GM18867 (cell line): ENCODE data around the gene CENPI.
"Not testable (repeated sequence)": the region's sequence is repeated elsewhere in the genome, so short reads cannot be mapped to it uniquely, and the experiment has no call there.

ENCODE experiments used
- ATAC-seq: cut with Tn5 transposase; IDR thresholded peaks from one replicate; pipeline ENCODE4 v1.9.1; 2021; ENCODE audit warnings: mild to moderate bottlenecking, moderate library complexity; ENCODE audit not compliant: unreplicated experiment

Gene CENPI, protein sequence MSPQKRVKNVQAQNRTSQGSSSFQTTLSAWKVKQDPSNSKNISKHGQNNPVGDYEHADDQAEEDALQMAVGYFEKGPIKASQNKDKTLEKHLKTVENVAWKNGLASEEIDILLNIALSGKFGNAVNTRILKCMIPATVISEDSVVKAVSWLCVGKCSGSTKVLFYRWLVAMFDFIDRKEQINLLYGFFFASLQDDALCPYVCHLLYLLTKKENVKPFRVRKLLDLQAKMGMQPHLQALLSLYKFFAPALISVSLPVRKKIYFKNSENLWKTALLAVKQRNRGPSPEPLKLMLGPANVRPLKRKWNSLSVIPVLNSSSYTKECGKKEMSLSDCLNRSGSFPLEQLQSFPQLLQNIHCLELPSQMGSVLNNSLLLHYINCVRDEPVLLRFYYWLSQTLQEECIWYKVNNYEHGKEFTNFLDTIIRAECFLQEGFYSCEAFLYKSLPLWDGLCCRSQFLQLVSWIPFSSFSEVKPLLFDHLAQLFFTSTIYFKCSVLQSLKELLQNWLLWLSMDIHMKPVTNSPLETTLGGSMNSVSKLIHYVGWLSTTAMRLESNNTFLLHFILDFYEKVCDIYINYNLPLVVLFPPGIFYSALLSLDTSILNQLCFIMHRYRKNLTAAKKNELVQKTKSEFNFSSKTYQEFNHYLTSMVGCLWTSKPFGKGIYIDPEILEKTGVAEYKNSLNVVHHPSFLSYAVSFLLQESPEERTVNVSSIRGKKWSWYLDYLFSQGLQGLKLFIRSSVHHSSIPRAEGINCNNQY

DNA sequence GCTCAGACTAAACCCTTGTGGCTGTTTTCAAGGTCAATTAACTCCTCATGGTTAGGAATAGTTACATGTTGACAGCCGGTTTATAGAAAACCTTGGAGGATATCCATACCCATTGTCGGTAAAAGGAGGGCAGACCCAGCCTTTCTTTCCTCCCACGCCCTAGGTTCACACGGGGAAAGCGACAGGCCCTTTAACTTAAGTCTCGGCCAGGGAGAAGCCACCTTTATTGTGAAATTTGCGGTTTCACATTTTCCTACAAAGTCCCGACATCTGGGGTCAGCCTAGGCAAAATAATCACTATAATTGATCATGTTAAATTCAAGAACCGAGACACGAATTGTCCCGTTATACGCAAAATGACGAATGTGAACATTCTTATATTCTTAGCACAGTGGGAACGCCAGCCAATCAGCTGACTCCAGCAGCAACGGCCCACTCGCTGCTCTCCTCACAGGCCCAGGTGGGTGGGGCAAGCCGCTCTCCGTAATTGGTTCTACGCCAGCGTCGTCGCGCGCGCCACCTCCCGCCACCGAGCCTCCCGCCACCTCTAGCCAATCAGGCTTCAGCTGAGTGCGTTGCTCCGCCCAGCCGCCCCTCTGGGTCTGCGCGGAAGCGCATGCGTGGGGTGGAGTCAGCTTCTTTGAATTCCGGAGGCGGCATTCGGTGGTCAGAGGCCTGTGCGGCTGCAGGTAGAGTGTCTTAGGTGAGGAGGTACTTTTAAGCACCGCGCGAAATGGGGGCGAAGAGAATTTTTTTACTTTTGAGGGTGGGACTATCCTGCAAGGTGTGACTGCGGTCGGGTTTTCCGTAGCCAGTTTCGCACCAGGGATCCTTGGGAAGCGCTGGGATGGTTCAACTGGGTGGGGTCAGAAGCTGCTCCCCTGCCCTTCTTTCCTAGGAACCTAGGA is at the start of gene CENPI:
Gene CENPI, plus strand, starts transcription at position 659 of the 908 bp plus-strand sequence. CDS start 2,867 bp downstream, outside the sequence.
- peak; percentile 98 for ATAC-seq

- ATAC-seq: no peak
Measured at GRCh38 chrX:101051153-101051548, 46.9 kb upstream of the CENPI start.

- ATAC-seq: peak; percentile 95
Measured at GRCh38 chrX:101051549-101052302, 46.3 kb upstream of the CENPI start, which contains the start of gene TRMT2B. TRMT2B (minus strand) TSS chrX:101052111; CDS start chrX:101042289, 9,822 bp downstream.

DNA sequence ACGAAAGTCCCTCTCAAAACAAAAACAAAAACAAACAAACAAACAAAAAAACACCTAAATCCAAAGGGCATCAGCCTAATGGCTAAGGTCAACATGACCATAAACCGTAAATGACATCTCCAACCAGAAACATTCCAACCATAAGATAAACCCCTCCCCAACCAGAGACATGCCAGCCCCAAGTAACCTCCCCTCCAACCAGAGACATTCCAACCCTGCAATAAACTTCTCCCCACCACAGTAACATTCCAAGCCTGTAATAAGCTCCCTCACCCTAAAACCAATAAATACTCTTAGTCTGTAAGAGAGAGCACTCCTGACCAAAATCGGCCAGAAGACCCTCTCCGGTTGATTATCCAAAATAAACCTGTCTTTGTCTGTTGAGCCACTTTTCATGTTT is 41.5 kb upstream of the CENPI start:
- ATAC-seq: not testable (repeated sequence)

GRCh38 chrX:101057093-101057714 is 40.8 kb upstream of the CENPI start:
- ATAC-seq: peak; percentile 87

- no peak for ATAC-seq
Measured at GRCh38 chrX:101062176-101062575, 35.8 kb upstream of the CENPI start.

DNA sequence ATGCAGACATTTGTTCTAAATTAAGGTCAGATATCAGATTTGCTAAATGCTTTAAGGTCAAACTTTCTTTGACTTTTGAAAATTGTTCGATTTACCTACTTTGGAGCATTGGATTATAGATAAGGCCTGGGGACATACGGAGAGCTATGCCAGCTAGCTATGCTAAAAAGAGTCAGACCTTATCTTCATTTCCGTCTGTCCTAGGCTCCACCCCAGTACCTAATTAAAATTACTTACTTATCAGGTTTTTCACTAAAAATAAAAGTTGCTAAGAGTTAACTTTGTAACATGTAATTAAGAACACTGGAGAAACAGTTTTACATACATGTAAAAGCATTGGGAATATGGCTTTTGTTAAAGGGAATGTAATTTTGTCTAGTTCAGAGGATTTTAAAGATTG is 26.4 kb upstream of the CENPI start:
- no peak for ATAC-seq

- ATAC-seq: no peak
Measured at GRCh38 chrX:101078716-101079598, 19.0 kb upstream of the CENPI start, which contains the start of gene TMEM35A. TMEM35A (plus strand) TSS chrX:101078879; CDS start chrX:101079003, 124 bp downstream.

GRCh38 chrX:101079736-101080270 is 18.2 kb upstream of the CENPI start:
- no peak for ATAC-seq

DNA sequence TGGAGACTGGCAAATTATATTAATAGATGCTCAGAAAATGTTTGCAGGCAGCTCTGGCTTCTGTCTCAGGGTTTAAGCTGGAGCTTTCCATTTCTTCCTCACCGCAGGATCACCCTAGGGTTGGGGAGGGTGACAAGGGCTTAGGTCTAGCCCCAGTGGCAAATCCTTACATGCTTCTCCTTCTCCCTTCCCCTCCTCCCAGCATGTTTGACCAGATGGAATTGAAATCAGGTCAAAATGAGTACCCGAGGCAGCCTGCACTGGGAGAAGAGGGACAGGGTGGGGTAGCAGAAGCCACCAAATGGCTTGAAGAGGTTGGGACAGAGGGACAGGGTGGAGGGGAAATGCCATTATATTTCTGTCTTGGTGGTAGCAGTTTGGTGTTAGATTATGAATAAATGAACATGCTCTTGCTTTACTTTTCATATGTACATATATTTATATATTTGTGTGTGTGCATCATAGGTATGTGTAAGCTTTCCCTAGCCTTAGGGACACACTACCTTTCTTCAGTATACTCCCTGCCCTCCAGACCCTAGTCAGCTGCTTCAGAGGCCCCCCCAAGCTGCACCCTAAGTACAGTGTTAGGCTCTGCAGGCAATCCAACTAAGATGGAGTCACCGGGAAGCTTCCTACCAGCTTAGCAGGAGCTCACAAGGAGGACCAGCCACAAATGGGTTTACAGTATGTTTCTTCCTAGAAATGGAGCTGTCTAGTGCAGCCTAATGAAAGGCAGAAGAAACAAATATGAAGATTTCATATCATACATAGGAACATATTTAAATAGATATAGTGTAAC is 17.5 kb upstream of the CENPI start:
- ATAC-seq: no peak

DNA sequence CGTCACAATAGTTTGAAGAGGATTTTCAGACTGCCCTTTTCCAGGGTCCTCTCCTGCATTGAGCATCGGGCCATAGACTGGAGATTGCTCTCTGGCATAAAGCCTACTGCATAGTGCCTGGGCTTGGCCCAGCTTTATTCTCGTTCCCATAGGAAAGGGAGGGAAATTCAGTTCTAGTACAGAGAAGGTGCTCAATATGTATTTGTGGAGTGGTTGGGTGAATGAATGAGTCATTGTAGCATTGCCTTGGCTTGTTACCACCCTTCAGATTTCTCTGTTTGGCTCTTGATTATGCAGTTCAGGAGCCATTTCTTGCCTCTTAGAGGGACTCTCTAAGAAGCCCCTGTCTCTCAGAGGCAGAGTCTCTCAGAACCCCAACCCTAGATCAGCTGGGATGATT is 16.8 kb upstream of the CENPI start:
- ATAC-seq: no peak

DNA sequence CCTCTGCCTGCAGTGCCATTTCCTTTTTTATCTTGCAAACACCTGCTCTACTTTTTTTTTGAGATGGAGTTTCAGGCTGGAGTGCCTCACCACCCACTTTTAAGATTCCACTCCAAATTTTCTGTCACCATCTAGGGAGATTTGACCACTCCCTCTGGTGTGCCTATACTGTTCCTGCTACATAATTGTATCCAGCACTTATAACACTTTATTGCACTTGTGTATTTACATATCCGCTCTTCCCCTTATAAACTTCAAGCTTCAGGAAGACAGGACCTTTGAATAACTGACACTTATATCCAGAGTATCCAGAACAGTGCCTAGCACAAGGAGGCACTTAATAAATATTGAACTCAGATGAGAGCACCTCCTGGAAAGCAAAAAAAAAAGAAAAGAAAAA is 6.2 kb upstream of the CENPI start:
- ATAC-seq: no peak

- ATAC-seq: no peak
Measured at GRCh38 chrX:101108284-101108683, 10.3 kb downstream of the CENPI start.

- no peak for ATAC-seq
Measured at GRCh38 chrX:101117701-101118100, 19.7 kb downstream of the CENPI start.

DNA sequence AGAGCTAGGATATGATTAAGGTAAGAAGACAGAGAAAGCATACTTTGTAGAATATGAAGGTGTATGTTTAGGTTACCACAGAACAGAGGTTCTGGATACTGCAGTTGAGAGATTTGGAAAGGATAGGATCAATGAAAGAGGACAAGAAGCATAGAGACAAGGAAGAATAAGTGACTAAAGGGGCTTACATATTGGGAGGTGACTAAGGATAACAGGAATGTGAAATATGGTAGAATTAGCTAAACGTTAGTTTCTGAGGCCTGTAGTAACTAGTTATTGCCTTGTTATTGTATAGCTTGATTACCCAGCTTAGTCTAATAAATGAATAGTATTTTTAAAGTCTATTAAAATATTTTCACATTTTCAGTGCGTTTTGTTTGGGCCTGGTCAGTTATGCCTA is 38.2 kb downstream of the CENPI start:
- ATAC-seq: no peak
